BLaER1 treated with 17β-estradiol and CSF1 and Interleukin-3, amounts not matched to agents 10 nM and 100 nM (cell line): ENCODE data around the gene SLAMF1.

Experiments used
- H3K27ac ChIP-seq, 11 experiments: shearing (Covaris generic); formaldehyde crosslinking; 2 replicates each; pipeline ENCODE4 v1.8.1; 2022
- H3K27me3 ChIP-seq, 11 experiments: shearing (Covaris generic); formaldehyde crosslinking; 2 replicates each; pipeline ENCODE4 v1.8.1; 2022
- H3K36me3 ChIP-seq, 11 experiments: shearing (Covaris generic); formaldehyde crosslinking; 2 replicates each; pipeline ENCODE4 v1.8.1; 2022
- H3K4me1 ChIP-seq, 10 experiments: shearing (Covaris generic); formaldehyde crosslinking; 2 replicates each; pipeline ENCODE4 v1.8.1; 2022
- H3K4me2 ChIP-seq, 11 experiments: shearing (Covaris generic); formaldehyde crosslinking; 2 replicates each; pipeline ENCODE4 v1.8.1; 2022
- H3K4me3 ChIP-seq, 10 experiments: shearing (Covaris generic); formaldehyde crosslinking; 2 replicates each; pipeline ENCODE4 v1.8.1; 2022
- H3K9ac ChIP-seq, 11 experiments: shearing (Covaris generic); formaldehyde crosslinking; 2 replicates each; pipeline ENCODE4 v1.8.1; 2022
- H3K9me3 ChIP-seq, 11 experiments: shearing (Covaris generic); formaldehyde crosslinking; replicated peaks in 1 of 11; 2 replicates each; pipeline ENCODE4 v1.8.1; 2022
- H4K20me1 ChIP-seq, 11 experiments: shearing (Covaris generic); formaldehyde crosslinking; 2 replicates each; pipeline ENCODE4 v1.8.1; 2022
- Cebpa-rat ChIP-seq, 11 experiments: shearing (Covaris generic); IDR thresholded peaks; 2 replicates each; pipeline ENCODE4 v1.8.1; 2022

Gene SLAMF1

DNA sequence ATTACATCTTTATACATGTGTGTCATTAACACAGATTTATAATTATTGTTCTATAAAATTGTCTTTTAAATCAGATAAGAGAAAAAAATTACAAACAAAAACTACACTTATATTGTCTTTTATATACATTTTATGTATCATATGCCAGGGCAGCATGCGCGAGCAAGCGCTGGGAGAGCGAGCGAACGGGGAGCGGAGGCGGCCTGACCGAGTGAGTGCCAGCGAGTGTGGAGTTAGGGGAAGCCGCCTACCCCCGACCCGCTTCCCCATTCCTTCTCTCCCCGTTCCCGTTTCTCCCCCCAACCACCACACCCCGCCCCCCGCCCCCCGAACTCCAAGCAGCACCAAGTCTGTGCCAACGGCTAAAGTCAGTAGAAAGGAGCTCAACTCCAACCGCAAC lies 23.0 kb upstream of the SLAMF1 start:
- Histone ChIP-seq H3K9ac (no peak overlapping the region), H3K4me3 (no peak overlapping the region), H3K27ac (no peak overlapping the region), H3K27me3 (no peaks in the 10 kb centered on the region), H3K9me3 (peaks cover 11 to 42% (median 37%) of the 10 kb centered on the region in 11 experiments; a peak in 21 of 22 replicates), H3K4me2 (no peak overlapping the region), H3K4me1 (peaks cover 53 to 79% (median 63%) of the 10 kb centered on the region in 10 experiments), H3K36me3 (peaks cover 0 to 20% (median 0%) of the 10 kb centered on the region in 11 experiments; a peak in 5 of 22 replicates), H4K20me1 (no peaks in the 10 kb centered on the region)
- no peak for TF ChIP-seq Cebpa-rat (IDR thresholded peaks at IDR 0.05)

DNA sequence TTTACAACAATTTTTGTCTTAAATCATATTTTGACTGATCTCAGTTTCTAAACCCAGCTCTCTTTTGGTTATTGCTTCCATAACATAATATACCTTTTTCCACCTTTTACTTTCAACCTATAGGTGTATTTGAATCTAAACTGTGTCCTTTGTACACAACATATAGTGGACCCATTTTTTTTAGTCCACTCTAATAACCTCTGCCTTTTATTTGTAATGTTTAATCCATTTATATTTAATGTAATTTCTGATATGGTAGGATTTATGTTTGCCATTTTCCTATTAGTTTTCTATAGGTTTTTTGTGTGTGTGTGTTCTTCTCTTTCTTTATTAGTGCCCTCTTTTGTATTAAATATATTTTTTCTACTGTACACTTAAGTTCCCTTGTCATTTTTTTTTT lies 22.4 kb upstream of the SLAMF1 start:
- no peak for TF ChIP-seq Cebpa-rat (IDR thresholded peaks at IDR 0.05)
- Histone ChIP-seq H3K9ac (no peak overlapping the region), H3K4me1 (peaks cover 53 to 79% (median 63%) of the 10 kb centered on the region in 10 experiments), H3K4me3 (no peak overlapping the region; a peak in 1 of 20 replicates), H3K27me3 (no peaks in the 10 kb centered on the region), H3K4me2 (no peak overlapping the region), H3K9me3 (peaks cover 11 to 42% (median 37%) of the 10 kb centered on the region in 11 experiments; a peak in 21 of 22 replicates), H4K20me1 (no peaks in the 10 kb centered on the region), H3K36me3 (peaks cover 0 to 20% (median 0%) of the 10 kb centered on the region in 11 experiments; a peak in 5 of 22 replicates), H3K27ac (no peak overlapping the region)

DNA sequence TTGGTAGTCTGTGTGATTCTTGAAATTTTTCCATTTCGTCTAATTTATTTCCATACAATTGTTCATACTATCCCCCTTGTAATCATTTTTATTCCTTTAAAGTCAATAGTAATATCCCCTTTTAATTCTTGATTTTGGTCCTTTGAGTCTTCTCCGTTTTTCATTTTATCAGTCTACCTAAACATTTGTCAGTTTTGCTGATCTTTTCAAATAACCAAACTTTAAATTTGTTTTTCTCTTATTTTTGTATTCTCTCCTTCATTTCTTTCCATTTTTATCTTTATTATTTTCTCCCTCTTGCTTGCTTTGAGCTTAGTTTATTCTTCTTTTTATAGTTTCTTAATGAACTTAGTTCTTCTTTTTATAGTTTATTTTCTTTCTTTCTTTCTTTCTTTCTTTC lies 21.1 kb upstream of the SLAMF1 start:
- Histone ChIP-seq H3K9ac (no peak overlapping the region), H3K36me3 (peaks cover 0 to 20% (median 0%) of the 10 kb centered on the region in 11 experiments; a peak in 5 of 22 replicates), H3K4me1 (peaks cover 53 to 79% (median 63%) of the 10 kb centered on the region in 10 experiments), H3K27me3 (no peaks in the 10 kb centered on the region), H3K27ac (peak overlapping the region in 4 of 11 experiments; percentile 86 to 90 (median 90); a peak in 3 of 22 replicates), H4K20me1 (no peaks in the 10 kb centered on the region), H3K4me2 (peak overlapping the region in 3 of 11 experiments; percentile 82 to 88 (median 85); a peak in 5 of 22 replicates), H3K9me3 (peaks cover 11 to 42% (median 37%) of the 10 kb centered on the region in 11 experiments; a peak in 21 of 22 replicates), H3K4me3 (no peak overlapping the region)
- no peak for TF ChIP-seq Cebpa-rat (IDR thresholded peaks at IDR 0.05)

DNA sequence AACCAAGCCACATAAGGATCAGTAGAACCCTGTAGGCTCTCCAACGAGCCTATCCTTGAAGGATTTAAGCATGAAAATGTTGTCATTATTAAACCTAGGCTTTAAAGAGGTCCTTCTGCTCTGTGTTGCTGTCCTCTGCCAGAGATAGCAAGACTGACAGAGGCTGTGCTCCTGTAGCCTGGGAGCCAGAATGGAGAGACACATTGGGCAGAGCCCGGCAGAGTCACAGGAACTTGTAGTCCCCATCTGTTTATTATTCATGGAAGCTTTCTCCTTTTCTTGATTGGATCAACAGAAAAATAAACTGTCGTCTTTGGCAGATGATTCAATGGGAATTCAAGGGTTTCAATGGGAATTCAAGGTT lies 19.2 kb upstream of the SLAMF1 start:
- Histone ChIP-seq H3K4me2 (peak overlapping the region; percentile 80 to 94 (median 88)), H3K9ac (peak overlapping the region; percentile 34 to 79 (median 57); a peak in 19 of 22 replicates)

DNA sequence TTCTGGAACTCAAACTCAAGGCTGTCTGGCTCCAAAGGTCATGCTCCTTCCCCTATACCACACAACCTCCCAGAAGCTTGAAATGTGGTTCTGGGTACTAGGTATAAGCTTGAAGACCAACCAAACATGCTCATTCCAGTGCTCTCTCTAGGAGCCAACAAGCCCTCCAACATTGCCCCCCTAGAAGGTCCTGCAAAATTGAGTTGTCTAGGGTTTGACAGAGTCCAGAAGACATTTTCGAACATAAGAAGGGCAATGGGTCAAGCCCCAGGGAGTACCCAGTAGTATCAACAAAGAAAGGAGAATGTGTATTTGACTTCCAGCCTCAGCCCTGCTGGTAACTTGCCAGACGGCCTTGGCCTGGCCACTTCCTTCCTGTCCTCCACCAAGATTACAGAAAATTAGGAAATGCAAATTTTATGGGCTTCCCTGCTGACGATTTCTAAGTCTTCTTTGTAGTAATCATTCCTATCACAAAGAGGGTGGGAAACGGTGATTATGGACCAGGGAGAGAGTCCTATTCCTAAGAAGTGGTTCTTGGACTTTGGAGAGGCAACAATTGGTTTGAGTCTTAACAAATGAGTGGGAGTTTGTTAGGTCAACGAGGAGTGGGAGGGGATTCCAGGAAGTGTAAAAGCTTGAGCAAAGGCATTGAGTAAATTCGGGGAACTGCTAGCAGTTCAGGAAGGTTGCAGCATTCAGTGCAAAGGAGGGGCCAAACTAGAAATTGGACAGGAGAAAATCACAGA lies 18.7 kb upstream of the SLAMF1 start:
- H3K9me3 ChIP-seq: peaks cover 15 to 44% (median 40%) of the 10 kb centered on the region in 11 experiments; a peak in 21 of 22 replicates
- H3K36me3 ChIP-seq: peaks cover 0 to 16% (median 0%) of the 10 kb centered on the region in 11 experiments; a peak in 5 of 22 replicates
- TF ChIP-seq Cebpa-rat (IDR thresholded peaks at IDR 0.05): peak in 5 of 11 experiments; percentile 43 to 87 (median 77); a peak in 7 of 22 replicates
- H3K9ac ChIP-seq: peak overlapping the region; percentile 34 to 79 (median 57); a peak in 19 of 22 replicates
- peak overlapping the region; percentile 80 to 94 (median 88) for H3K4me2 ChIP-seq
- H3K27ac ChIP-seq: peak overlapping the region; percentile 60 to 90 (median 77)
- H4K20me1 ChIP-seq: no peaks in the 10 kb centered on the region
- peak overlapping the region; percentile 15 to 50 (median 30); a peak in 15 of 20 replicates for H3K4me3 ChIP-seq
- no peaks in the 10 kb centered on the region for H3K27me3 ChIP-seq
- peaks cover 54 to 65% (median 58%) of the 10 kb centered on the region in 10 experiments for H3K4me1 ChIP-seq

More for the DNA sequence above, 19.2 kb upstream of the SLAMF1 start:
- H3K27ac ChIP-seq: peak overlapping the region; percentile 60 to 90 (median 77); a peak in 21 of 22 replicates
- H3K4me1 ChIP-seq: peaks cover 54 to 70% (median 59%) of the 10 kb centered on the region in 10 experiments
- peaks cover 11 to 44% (median 39%) of the 10 kb centered on the region in 11 experiments; a peak in 21 of 22 replicates for H3K9me3 ChIP-seq
- H3K4me3 ChIP-seq: peak overlapping the region in 9 of 10 experiments; percentile 15 to 50 (median 31); a peak in 12 of 20 replicates
- H3K36me3 ChIP-seq: peaks cover 0 to 19% (median 0%) of the 10 kb centered on the region in 11 experiments; a peak in 5 of 22 replicates
- TF ChIP-seq Cebpa-rat (IDR thresholded peaks at IDR 0.05): no peak
- H3K27me3 ChIP-seq: no peaks in the 10 kb centered on the region
- H4K20me1 ChIP-seq: no peaks in the 10 kb centered on the region

DNA sequence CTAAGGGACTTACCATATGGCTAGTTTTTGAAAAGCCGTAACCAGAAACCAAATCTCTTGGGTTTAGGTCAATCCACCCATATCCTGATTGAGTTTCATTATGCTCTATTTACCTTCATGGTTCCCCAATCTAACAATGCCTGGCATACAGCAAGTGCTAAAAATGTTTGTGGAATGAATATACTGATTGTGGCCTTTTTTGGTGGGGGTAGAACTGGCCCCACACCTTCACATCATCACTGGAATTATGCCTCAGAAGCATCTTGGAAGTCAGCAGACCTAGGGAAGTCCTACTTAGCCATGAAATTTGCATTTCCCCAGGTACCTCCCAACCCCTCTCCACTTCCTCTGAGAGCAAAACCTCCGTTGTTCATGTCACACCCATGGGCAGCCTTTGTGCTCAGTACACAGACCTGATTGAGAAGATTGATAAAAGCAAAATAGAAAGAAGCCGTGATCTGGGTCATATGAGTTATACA lies 17.8 kb upstream of the SLAMF1 start:
- H3K9me3 ChIP-seq: peaks cover 13 to 44% (median 42%) of the 10 kb centered on the region in 11 experiments; a peak in 21 of 22 replicates
- H3K9ac ChIP-seq: peak overlapping the region in 10 of 11 experiments; percentile 12 to 79 (median 56); a peak in 14 of 22 replicates
- TF ChIP-seq Cebpa-rat (IDR thresholded peaks at IDR 0.05): no peak
- peak overlapping the region in 4 of 10 experiments; percentile 17 to 50 (median 36); a peak in 4 of 20 replicates for H3K4me3 ChIP-seq
- H3K4me1 ChIP-seq: peaks cover 54 to 65% (median 58%) of the 10 kb centered on the region in 10 experiments
- peak overlapping the region; percentile 80 to 94 (median 88) for H3K4me2 ChIP-seq
- H3K27me3 ChIP-seq: no peaks in the 10 kb centered on the region
- no peaks in the 10 kb centered on the region for H4K20me1 ChIP-seq
- peaks cover 0 to 16% (median 0%) of the 10 kb centered on the region in 11 experiments; a peak in 4 of 22 replicates for H3K36me3 ChIP-seq
- peak overlapping the region; percentile 60 to 90 (median 77); a peak in 20 of 22 replicates for H3K27ac ChIP-seq

DNA sequence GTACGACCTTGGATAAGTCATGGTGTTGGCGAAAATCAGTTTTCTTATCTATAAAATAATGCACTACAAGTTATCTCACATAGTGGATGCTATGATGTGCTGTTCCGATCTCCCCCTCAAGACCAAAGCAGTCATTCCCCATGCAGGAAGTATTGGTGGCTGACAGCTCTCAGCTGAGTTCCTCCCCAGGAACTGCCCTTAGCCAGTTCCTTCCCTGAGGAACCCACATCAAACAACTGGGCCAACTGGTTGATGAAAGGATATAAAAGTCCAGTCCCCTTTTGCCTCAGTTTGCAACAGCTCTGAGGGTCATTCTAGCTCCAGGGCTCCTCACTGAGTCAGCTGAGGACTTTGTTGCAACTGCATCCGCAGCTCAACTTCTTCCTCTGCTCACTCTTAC lies 16.1 kb upstream of the SLAMF1 start:
- no peaks in the 10 kb centered on the region for H4K20me1 ChIP-seq
- no peak overlapping the region; a peak in 1 of 22 replicates for H3K9ac ChIP-seq
- H3K4me3 ChIP-seq: peak overlapping the region in 3 of 10 experiments; percentile 14 to 30 (median 17); a peak in 3 of 20 replicates
- H3K27me3 ChIP-seq: no peaks in the 10 kb centered on the region
- no peak for TF ChIP-seq Cebpa-rat (IDR thresholded peaks at IDR 0.05)
- peak overlapping the region; percentile 80 to 94 (median 88) for H3K4me2 ChIP-seq
- H3K9me3 ChIP-seq: peaks cover 5 to 36% (median 29%) of the 10 kb centered on the region in 11 experiments; a peak in 21 of 22 replicates
- H3K36me3 ChIP-seq: peaks cover 0 to 16% (median 0%) of the 10 kb centered on the region in 11 experiments; a peak in 3 of 22 replicates
- peak overlapping the region in 6 of 11 experiments; percentile 0 to 90 (median 76); a peak in 8 of 22 replicates for H3K27ac ChIP-seq
- peaks cover 66 to 73% (median 70%) of the 10 kb centered on the region in 10 experiments for H3K4me1 ChIP-seq

DNA sequence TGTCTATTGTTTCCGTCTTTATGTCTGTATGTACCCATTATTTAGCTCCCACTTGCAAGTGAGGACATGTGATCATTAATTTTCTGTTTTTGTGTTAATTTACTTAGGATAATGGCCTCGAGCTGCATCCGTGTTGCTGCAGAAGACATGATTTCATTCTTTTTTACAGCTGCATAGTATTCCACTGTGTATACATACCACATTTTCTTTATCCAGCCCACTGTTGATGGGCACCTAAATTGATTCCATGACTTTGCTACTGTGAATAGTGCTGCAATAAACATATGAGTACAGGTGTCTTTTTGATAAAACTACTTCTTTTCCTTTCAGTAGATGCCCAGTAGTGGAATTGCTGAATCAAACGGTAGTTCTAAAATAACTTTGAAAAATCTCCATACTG lies 12.7 kb upstream of the SLAMF1 start:
- peaks cover 5 to 27% (median 20%) of the 10 kb centered on the region in 11 experiments; a peak in 21 of 22 replicates for H3K9me3 ChIP-seq
- no peak overlapping the region for H3K9ac ChIP-seq
- peaks cover 0 to 7% (median 0%) of the 10 kb centered on the region in 11 experiments; a peak in 3 of 22 replicates for H3K36me3 ChIP-seq
- TF ChIP-seq Cebpa-rat (IDR thresholded peaks at IDR 0.05): no peak
- H3K4me3 ChIP-seq: no peak overlapping the region
- H4K20me1 ChIP-seq: no peaks in the 10 kb centered on the region
- H3K4me1 ChIP-seq: peaks cover 61 to 78% (median 69%) of the 10 kb centered on the region in 10 experiments
- no peaks in the 10 kb centered on the region for H3K27me3 ChIP-seq
- no peak overlapping the region for H3K4me2 ChIP-seq
- H3K27ac ChIP-seq: no peak overlapping the region
